Activated CD4-positive, CD25-positive, alpha-beta regulatory T cell treated with anti-CD3 and anti-CD28 coated beads, Interleukin-2, amount 50 U/mL, for 72 hours (primary cell): Measurements from ENCODE around the gene PAF1.

Source experiments
- DNase-seq: peaks from one replicate; pipeline ENCODE4 v3.0.0; 2021

The PAF1 gene

GRCh38 chr19:39405261-39405957 is 14.5 kb upstream of the PAF1 start:
- no peak for DNase-seq

GRCh38 chr19:39403331-39404312 is 12.7 kb upstream of the PAF1 start:
- peak; percentile 98 for DNase-seq

GRCh38 chr19:39402346-39403300 is 11.7 kb upstream of the PAF1 start:
- DNase-seq, result peak; percentile 79

GRCh38 chr19:39401549-39402345 is 10.8 kb upstream of the PAF1 start:
- DNase-seq, result peak; percentile 80

- no peak for DNase-seq
Observed at GRCh38 chr19:39401070-39401548, 10.2 kb upstream of the PAF1 start.

- no peak for DNase-seq
Observed at GRCh38 chr19:39400061-39400460, 9.2 kb upstream of the PAF1 start.

GRCh38 chr19:39399668-39400050 is 8.8 kb upstream of the PAF1 start:
- no peak for DNase-seq

- no peak for DNase-seq
Observed at GRCh38 chr19:39398297-39398864, 7.5 kb upstream of the PAF1 start.

GRCh38 chr19:39397360-39398296 is 6.7 kb upstream of the PAF1 start:
- DNase-seq, result peak; percentile 95

- no peak for DNase-seq
Observed at GRCh38 chr19:39390451-39390750, 505 bp downstream of the PAF1 start.

- DNase-seq, result no peak
Observed at GRCh38 chr19:39389631-39390414, 1.1 kb downstream of the PAF1 start.

GRCh38 chr19:39388657-39389056 is 2.2 kb downstream of the PAF1 start:
- no peak for DNase-seq

- DNase-seq, result no peak
Observed at GRCh38 chr19:39386557-39386956, 4.3 kb downstream of the PAF1 start.

GRCh38 chr19:39385629-39386411 is 5.1 kb downstream of the PAF1 start:
- no peak for DNase-seq

GRCh38 chr19:39384839-39385568 is 5.9 kb downstream of the PAF1 start:
- DNase-seq, result no peak

GRCh38 chr19:39382991-39383828 is 7.7 kb downstream of the PAF1 start:
- no peak for DNase-seq
